Measurements from ENCODE around the gene USP19.

Gene USP19

DNA sequence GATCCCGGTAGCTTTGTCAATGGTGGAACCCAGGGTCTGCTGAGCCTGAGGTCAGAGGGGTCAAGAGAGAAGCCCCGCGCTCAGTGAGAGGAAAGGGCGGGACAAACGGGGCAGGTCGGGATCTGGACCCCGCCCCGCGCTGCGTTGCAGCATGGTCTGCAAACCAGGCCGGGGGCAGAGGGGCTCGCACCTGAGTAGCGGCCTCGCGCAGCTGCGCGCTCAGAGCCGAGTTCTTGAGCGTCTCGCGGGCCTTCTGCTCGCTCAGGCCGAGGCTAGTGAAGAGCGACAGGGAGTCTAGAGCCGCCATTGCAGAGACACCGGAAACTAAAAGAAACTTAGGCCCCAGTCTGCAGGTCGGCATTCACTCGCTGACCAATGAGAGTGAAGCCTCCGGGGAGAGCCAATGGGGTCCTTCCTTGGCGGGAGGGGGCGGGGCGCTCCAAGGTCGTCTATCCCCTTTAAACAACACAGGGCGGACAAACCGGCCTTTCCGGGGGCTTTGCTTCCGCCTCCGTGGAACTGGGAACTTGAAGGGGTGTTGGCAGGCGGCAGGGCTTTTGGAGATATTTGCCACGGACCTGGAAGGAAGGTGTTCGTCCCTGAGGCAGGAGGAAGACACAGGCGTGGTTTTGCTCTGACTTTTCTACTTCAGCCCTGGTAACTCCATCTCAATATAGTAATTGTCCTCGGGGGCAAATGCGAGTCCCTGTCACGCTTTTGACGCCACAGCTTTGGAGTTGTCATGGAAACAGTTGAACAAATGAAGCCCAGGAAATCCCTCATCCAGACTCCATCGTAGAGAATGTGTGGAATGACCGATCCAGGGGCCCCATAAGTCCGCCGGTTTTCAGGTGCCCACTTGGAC is 16.0 kb downstream of the USP19 start, which contains the start of gene QARS1:
QARS1 (minus strand) TSS at position 331 of the 865 bp plus-strand sequence; CDS start at position 307, 24 bp downstream.
- peak; percentile 85 for DNase-seq (ENCODE audit: low read depth)

DNA sequence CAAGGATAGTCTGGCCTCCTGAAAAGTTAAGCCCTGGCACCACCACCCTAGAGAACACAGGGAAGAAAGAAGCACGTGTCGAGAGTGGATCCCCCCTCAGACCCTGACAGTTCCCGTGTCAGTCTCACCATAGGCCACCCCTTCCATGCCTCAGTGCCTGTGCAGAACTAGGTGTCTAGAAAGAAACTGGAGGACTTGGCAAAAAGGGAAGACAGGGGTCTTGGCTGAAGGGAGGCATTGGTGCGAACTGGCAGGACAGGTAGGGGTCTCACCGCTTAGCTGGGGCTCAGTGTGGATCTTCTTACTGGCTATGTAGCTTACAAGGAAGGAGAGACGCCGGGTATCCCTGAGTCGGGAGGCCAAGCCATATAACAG is 16.6 kb downstream of the USP19 start:
- DNase-seq (ENCODE audit: low read depth), result no peak

DNA sequence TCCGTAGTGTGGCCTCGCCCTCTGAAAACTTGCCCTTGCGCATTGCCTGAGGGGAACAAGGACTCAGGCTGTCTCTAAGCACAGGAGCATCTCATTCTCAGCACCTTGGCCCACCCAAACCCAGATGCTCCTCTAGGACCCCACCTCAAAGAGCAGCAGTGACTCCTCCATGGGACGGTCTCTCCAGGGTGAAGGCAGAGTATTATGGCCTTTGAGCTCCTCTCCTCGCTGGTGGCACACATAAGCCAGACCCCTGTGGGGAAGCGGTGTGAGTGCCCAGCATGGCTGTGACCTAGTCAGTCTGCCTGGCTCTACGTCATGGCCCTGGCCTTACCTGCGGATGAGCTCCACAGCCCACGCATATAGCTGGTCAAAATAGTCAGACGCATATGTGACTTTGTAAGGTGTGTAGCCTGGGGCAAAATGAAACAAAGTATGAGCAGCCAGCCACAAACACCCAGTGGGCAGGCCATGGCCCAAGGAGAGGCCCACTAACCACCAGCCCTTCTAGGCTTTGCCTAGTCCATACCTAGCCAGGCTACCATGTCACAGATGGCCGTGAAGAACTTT is 20.5 kb downstream of the USP19 start:
- no peak for DNase-seq (ENCODE audit: low read depth)

DNA sequence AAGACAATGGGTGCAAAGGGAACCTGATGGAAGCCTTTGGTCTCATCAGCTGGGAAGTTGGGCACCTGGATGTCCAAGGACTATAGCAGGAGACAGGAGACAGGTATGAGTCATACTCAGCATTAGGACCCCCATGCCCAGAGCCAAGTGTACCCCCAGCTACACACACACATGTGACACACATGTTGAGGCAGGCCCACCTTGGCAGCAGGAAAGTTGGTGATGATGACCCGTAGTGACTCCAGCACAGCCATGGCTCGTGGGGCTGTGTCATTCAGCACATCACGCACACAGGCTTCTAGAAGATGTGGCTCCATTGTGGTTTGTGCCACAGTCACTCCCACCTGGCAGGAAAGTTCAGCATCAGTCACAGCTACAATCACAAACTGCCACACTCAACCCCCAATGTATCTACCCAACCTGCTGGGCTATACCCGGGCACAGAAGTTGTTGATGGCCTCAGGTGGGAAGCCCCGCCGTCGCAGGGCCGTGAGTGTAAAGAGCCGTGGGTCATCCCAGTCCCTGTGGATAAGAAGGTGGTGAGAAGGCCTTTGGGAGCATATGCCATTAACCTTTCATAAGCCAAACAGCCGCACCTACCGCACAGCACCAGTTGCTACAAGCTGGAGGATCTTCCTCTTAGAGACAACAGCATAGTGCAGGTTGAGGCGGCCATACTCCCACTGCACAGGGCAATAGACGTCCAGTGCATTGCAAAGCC is 21.6 kb downstream of the USP19 start:
- DNase-seq (ENCODE audit: low read depth), result no peak

DNA sequence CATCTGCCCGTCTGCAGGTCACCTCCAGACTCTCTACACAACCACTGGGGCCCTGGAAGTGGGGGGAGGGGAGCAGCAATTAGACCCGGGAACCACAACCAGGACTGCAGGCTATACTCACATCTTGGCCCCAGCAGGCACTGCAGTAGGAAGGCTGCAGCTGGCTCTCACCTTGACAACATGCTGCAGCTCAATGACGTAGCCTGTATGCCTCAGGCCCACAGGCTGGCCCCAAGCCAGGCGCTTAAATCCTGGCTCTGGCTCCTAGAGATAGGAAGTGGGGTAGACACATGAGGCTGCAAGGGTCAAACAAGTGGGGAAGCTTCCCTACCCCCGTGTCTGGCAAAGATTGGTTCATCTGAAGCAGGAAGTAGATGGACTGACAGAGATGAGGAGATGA is 22.2 kb downstream of the USP19 start:
- no peak for DNase-seq (ENCODE audit: low read depth)

DNA sequence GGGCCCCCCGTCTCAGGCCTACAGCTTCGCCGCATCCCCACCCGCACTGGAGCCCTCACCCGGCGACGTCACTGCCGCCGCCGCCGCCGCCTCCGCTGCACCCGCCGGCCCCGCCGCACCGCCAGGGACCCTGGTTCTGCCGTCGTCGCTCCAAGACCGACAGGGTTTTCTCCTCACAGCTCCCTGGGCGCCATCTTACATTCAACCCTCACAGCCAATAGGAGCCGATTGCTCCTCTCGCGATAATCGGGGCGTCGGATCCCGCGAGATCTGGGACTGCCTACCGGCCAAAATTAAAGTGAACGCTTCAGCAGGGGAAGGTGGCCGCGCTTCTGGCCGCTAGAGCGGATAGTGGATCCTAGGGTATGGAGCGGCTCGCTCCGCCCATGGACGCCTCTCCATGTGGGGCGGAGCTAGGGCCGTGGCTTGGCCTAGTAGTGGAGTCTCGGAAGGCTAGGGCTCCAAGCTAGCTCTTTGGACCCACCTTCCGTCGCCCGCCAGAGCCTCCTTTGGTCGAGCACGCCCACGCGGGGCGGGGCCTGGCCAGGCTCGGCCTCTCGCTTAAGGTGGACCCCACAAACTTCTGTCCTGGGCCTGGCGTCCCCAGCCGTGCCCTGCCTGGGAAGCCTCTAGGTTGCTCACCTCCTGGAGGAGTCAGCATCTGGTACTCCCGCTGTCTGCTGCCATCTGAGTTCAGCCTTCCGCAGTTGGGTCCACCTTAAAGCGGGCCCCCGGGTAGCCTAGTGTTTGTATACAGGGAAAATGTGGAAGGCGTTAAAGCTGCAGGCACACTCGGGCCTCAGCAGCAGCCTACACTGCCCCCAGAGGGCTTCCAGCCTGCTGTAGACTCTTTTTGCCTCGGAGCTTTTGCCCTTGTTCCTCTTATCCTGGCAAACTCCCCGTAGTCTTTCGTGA is 26.5 kb downstream of the USP19 start, which contains the start of gene QRICH1:
QRICH1 (minus strand) TSS at position 219 of the 915 bp plus-strand sequence. CDS start 17,054 bp downstream, outside the sequence.
- peak; percentile 94 for DNase-seq (ENCODE audit: low read depth)

DNA sequence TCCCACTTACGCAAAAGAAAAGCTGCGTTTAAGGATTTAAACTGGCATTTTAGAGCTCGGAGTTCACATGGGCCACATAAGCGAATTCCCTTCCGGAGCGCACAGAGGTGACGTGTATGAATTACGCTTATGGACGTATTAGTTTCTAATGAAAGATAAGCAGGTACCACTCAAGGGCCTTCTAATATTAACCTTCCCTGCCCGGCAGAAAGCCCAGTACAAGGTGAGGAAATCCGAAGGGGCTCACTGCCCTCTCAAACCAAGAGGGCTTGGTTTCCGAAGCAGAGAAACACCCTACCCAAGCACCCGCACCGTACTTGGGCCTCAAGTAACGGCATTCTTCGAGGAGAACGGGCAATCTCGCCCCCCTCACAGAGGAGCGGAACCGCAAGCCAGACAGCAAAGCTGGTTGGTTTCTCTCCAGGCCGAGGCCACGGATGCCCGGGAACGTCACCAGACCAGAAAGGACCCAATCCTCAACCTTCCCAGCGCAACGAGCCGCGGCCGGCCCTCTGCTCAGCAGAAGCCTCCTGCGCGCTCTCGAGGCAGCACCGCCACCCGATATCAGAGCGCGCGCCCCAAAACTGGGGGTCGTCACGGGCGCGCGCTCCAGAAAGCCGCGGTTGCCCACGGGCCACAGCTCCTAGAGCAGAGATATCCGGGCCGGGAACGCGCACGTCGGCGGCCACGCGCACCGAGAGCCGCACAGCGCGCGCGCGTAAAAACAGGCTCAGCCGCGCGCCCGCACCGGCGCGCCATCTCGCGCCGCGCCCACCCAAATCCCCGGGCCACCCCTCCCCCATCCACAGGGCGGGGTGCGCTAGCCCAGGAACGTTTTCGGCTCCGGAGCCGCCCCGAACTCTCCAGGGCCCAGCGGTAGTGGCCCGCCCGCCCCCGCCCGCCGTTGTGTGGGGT is 27.4 kb downstream of the USP19 start:
- peak; percentile 77 for DNase-seq (ENCODE audit: low read depth)

DNA sequence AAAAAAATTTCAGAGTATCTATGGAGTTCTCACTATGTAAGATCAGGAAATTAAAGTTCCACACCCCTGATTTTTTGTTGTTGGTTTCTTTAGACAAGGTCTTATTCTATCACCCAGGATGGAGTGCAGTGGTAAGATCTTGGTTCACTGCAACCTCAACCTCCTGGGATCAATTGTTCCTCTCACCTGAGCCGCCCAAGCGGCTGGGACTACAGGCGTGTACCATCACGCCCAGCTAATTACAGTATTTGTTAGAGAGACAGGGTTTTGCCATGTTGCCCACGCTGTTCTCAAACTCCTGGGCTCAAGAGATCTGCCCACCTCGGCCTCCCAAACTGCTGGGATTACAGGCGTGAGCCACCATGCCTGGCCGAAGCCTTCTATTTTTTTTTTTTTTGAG is 39.2 kb downstream of the USP19 start:
- no peak for DNase-seq (ENCODE audit: low read depth)

DNA sequence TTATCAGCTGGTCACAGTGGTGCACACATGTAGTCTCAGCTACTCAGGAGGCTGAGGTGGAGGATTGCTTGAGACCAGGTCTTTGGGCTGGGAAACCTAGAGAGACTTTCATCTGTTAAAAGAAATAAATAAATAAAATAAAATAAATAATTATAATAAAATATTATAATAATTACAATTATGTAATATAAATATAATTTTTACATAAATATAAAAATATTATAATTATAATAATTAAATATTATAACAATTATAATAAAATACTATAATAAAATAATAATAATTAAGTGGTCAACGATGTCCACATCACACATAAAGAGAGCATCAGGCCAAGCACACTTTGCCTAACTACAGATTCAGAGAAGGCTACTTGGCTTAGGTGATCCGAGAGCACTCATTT is 41.4 kb downstream of the USP19 start:
- no peak for DNase-seq (ENCODE audit: low read depth)

DNA sequence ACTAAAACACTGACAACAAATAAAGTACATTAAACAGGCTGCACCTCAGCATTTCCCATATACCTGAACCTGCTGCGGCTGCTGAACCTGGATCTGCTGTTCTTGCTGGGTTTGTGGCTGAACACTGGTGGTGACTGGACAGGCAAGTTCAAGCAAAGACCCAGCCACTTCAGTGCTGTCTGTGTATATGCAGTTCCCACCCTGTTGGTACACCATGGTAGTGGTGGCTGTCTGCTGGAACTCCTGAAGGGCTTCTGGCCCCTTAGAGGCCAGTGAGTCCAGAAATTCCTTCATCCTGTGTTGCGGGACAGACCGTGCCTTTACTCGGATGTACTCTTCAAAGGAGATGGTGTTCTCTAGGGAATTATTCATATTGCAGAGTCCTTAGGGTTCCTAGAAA is 44.0 kb downstream of the USP19 start:
- no peak for DNase-seq (ENCODE audit: low read depth)

DNA sequence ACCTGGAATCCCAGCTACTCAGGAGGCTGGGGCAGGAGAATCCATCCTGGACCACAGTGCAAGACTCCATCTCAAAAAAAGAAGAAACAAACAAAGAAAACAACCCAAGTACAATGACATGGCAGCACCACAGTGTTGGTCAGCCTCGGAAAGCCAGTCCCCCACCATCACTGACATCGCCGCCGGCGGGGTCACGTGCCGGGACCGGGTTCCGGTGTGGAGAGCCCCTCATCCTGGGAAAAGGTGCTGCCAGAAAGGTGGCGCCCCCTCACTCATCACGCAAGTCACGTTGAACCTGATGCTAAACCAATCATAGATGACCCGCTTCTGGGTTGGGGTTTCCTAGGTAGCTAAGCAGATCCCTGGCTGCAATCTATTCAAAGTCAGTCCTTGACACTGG is 44.5 kb downstream of the USP19 start:
- no peak for DNase-seq (ENCODE audit: low read depth)
